GM18519 (cell line): Measurements from ENCODE around the gene SYT14.
A peak's percentile ranks its signal among the peaks of the same experiment; 100 is the strongest.
"Not testable (repeated sequence)": the region's sequence is repeated elsewhere in the genome, so short reads cannot be mapped to it uniquely, and the experiment has no call there.

Source experiments
- ATAC-seq: cut with Tn5 transposase; IDR thresholded peaks from one replicate; pipeline ENCODE4 v1.9.1; 2021; ENCODE audit warnings: mild to moderate bottlenecking, moderate library complexity; ENCODE audit not compliant: unreplicated experiment, low FRiP score

Gene SYT14

GRCh38 chr1:210098356-210098755 is 160.3 kb downstream of the SYT14 start:
- no peak for ATAC-seq

DNA sequence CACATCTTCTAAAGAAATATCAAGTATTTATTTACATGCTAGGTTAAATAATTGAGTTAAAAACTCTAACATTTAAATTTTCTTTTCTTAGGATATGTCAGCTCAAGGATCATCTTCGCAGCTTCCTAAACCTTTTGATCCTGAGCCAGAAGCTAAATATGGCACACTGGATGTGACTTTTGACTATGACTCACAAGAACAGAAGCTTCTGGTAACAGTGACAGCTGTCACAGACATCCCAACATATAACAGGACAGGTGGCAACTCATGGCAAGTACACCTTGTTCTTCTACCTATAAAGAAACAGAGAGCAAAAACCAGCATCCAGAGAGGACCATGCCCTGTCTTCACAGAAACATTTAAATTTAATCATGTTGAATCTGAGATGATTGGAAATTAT is 161.9 kb downstream of the SYT14 start:
- no peak for ATAC-seq

- no peak for ATAC-seq
These were observed 166.1 kb downstream of the SYT14 start for GRCh38 chr1:210104103-210104502.

GRCh38 chr1:210112906-210113305 is 174.9 kb downstream of the SYT14 start:
- not testable (repeated sequence) for ATAC-seq

DNA sequence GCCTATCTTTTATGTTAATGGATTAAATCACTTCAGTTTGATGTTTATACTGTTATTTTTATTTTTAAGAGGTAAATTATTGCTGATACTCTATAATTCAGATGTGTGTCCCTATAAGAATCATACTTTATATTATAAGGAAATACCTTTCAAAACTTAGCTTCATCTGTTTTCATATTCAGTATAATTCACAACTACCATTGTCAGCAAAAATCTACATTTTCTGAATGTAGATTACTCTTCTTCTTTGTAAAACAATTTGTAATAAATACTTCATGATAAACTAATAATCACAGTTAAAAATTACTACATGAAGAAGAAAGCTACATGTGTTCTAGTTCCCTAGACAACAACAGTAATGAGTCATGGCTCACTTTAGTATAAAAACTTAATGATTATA is 179.2 kb downstream of the SYT14 start:
- ATAC-seq, result no peak

- no peak for ATAC-seq
These were observed 179.7 kb downstream of the SYT14 start for GRCh38 chr1:210117681-210118170.

- ATAC-seq, result no peak
These were observed 185.4 kb downstream of the SYT14 start for GRCh38 chr1:210123383-210123782.

DNA sequence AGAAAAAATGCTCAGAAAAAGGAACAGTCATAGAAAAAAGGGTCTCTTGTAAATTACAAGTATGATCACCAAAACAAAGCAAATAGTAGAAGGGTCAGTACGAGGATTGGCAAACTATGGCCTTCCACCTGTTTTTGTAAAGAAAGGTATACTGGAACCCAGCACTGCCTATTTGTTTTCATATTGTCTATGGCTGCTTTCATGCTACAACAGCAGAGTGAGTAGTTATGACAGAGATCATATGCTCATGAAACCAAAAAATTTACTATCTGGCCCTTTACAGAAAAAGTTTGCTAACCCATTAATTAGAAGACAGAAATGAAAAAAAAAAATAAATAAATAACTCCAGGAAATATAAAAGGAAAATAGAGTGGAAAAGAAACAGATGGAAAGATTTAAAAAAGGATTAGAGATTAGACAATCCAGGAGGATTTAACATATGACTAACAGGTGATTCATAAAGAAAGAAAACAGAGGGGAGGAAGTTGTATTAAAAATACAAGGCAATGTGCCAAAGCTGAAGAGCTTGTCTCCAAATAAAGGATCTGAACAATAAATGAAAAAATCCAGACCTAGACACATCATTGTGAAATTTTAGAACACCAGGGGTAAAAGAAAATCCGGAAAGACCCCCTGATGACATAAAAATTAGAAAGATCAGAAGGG is 186.0 kb downstream of the SYT14 start:
- ATAC-seq, result no peak

GRCh38 chr1:210124736-210125135 is 186.7 kb downstream of the SYT14 start:
- no peak for ATAC-seq

- no peak for ATAC-seq
These were observed 187.1 kb downstream of the SYT14 start for GRCh38 chr1:210125143-210125542.

DNA sequence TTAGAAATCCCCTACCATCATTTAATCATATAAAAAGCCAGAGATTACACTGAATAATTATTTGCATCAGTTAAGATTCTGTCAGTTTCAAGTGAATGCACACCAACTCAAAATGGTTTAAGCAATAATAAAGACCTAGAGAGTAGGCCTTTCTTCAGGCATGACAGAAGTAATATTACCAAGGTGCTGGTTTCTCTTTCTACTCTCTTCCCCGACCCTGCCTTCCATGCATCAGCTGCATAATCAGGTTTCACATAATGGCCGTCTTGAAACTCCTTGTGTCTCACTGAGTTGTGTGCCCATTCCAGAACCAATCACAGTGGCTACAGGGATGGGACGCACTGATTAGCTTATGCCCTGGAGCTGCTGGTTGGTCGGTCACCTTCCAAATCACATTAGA is 191.1 kb downstream of the SYT14 start:
- ATAC-seq, result no peak

GRCh38 chr1:210129759-210130158 is 191.7 kb downstream of the SYT14 start:
- peak; percentile 76 for ATAC-seq

GRCh38 chr1:210132582-210132981 is 194.6 kb downstream of the SYT14 start:
- ATAC-seq, result no peak

GRCh38 chr1:210143465-210144062 is 205.5 kb downstream of the SYT14 start:
- ATAC-seq, result no peak

GRCh38 chr1:210144736-210145135 is 206.7 kb downstream of the SYT14 start:
- ATAC-seq, result no peak

- ATAC-seq, result no peak
These were observed 213.1 kb downstream of the SYT14 start for GRCh38 chr1:210151052-210151672.

DNA sequence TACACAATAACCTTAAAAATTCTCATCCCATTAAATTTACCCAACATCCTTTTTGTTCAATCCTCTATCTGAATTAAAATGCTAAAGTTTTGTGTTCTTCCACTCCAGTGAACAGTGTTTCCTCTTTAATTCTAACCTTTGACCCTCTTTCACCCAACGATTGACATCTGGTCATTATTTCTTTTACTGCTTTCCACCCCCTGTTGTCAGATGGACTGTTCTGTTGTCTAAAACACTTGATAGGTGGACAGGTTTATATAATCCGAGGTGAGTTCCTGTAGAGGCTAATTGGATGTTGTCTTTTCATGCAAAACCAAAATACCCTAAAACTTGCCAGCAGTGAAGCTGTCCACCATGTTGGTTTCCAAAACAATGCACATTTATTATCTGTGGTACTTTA is 221.2 kb downstream of the SYT14 start:
- no peak for ATAC-seq

DNA sequence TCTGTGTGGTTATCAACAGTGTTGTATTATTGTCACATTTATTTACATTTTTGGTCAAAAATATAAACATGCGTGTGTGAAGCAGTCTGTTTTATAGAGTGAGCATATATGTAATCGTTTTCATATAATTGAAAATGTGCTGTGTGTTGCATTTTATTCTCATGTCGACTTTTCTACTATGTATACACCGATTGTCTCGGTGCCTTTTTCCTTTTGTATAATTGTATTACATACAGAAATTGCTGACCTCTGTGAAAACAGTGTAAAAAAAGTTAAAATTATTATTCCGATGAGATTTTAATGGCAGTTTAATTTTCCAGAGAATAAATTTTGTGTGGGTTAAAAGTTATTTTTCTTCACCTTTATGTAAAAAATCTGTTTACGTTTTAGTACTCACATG is 232.2 kb downstream of the SYT14 start:
- ATAC-seq, result no peak

DNA sequence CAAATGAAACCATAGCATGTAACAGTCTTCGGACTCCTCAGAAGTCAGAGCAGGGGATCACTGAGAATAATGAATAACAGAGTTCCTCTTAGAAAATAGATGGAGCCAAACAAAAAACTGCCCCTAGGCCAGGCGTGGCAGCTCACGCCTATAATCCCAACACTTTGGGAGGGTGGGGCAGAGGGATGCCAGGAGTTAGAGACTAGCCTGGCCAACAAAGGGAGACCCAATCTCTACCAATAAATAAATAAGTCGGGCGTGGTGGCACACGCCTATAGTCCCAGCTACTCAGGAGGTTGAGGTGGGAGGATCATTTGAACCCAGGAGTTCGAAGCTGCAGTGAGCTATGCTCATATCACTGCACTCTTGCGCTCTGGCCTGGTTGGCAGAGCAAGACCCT is 236.1 kb downstream of the SYT14 start:
- no peak for ATAC-seq

DNA sequence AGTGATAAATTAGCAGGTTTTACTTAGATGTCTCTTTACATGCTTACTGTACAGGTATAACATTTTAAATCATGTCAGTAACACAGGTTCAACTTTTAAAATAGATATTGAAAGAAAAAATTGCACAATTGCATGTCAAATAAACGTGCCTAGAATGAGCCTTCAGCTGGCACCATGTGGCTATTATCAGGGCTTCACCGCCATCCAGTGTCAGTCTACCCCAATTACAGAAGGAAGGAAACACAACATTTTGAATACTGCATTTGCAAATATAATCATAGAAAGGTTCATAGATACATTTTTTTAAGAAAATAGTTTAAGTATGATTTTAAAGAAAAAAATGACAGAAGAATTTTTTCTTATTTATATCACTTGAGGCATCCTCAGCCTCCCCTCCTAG is 247.0 kb downstream of the SYT14 start:
- no peak for ATAC-seq

- ATAC-seq, result not testable (repeated sequence)
These were observed 250.0 kb downstream of the SYT14 start for GRCh38 chr1:210187849-210188606.
